ENCODE measurements around the gene IL17D. TPM values are rescaled to one million over a fixed set of nuclear protein-coding genes. Genes with fewer than 3 reads are reported as not detected.

The IL17D gene
- total RNA-seq, 1 experiment from 2014 or later = 1.3 TPM

DNA sequence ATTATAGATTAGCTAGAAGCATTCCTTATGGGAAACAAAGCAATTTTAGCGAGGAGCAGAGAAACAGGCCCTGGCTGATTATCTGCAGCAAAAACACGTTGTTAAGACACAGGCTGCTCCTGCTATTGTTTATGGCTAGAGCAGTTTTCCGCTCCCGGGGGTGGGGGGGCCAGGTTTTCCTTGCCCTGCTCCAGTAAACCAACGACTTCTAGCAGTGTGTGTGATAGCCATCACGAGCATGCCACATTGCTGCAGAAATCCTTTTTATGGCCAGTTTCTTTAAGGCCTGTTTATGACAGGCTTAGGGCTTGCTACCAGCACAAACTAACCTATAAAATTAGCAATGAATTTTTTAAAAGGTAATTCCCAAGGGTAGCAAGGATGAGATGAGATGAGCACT is 18.4 kb upstream of the IL17D start:
- Mint-ChIP-seq H3K4me3 (ENCODE audit: low read depth, unreplicated experiment) (no peak overlapping the region), H3K27ac (ENCODE audit: unreplicated experiment) (no peak overlapping the region), H3K9me3 (ENCODE audit: low read depth, unreplicated experiment) (no peaks in the 10 kb centered on the region), H3K4me1 (ENCODE audit: low read depth, unreplicated experiment) (no peaks in the 10 kb centered on the region), H3K36me3 (ENCODE audit: insufficient read depth, unreplicated experiment) (no peaks in the 10 kb centered on the region), H3K27me3 (ENCODE audit: unreplicated experiment) (no peaks in the 10 kb centered on the region)
- TF ChIP-seq, protein P1, sequence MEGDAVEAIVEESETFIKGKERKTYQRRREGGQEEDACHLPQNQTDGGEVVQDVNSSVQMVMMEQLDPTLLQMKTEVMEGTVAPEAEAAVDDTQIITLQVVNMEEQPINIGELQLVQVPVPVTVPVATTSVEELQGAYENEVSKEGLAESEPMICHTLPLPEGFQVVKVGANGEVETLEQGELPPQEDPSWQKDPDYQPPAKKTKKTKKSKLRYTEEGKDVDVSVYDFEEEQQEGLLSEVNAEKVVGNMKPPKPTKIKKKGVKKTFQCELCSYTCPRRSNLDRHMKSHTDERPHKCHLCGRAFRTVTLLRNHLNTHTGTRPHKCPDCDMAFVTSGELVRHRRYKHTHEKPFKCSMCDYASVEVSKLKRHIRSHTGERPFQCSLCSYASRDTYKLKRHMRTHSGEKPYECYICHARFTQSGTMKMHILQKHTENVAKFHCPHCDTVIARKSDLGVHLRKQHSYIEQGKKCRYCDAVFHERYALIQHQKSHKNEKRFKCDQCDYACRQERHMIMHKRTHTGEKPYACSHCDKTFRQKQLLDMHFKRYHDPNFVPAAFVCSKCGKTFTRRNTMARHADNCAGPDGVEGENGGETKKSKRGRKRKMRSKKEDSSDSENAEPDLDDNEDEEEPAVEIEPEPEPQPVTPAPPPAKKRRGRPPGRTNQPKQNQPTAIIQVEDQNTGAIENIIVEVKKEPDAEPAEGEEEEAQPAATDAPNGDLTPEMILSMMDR (IDR thresholded peaks at IDR 0.05; ENCODE audit: unreplicated experiment) = no peak
- CTCF ChIA-PET = no interaction called here
- no peak for DNase-seq
- no TSS peak for BruUV-seq (replicated peaks)
- intact Hi-C loops (cut with micrococcal nuclease; ENCODE audit: unreplicated experiment) = no loop called here

DNA sequence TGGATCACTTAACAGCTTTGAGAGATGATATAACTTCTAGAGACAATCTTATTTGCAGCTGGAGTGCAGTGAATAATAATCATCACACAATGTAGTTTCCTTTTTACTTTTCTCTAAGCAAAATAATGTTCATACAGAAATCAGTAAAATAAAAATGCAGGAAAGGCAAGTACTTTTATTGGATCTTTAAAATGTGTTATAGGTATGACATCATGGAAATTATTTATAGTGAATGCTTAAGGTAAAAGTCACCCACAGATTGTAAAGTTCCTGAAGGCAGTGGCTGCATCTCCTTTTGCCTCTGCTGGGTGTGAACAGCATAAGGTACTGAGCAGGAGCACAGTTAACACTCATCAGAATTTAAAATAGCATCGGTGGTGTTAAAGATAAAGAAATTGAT is 17.3 kb upstream of the IL17D start:
- CTCF ChIA-PET = interaction anchor here (0.6 kb wide), 2 partner anchors 18 to 57 kb away, joined by 3 read pairs; no protein-coding TSS in a partner anchor
- Mint-ChIP-seq H3K4me3 (ENCODE audit: low read depth, unreplicated experiment) (no peak overlapping the region), H3K9me3 (ENCODE audit: low read depth, unreplicated experiment) (no peaks in the 10 kb centered on the region), H3K27me3 (ENCODE audit: unreplicated experiment) (no peaks in the 10 kb centered on the region), H3K4me1 (ENCODE audit: low read depth, unreplicated experiment) (no peaks in the 10 kb centered on the region), H3K27ac (ENCODE audit: unreplicated experiment) (no peak overlapping the region), H3K36me3 (ENCODE audit: insufficient read depth, unreplicated experiment) (no peaks in the 10 kb centered on the region)
- no TSS peak for BruUV-seq (replicated peaks)
- TF ChIP-seq, protein P1 (IDR thresholded peaks at IDR 0.05; ENCODE audit: unreplicated experiment) = no peak
- intact Hi-C loops (cut with micrococcal nuclease; ENCODE audit: unreplicated experiment) = no loop called here
- no peak for DNase-seq

- CTCF ChIA-PET = interaction anchor here (0.6 kb wide), 2 partner anchors 17 to 58 kb away, joined by 3 read pairs; no protein-coding TSS in a partner anchor
- no peaks in the 10 kb centered on the region for H3K9me3 Mint-ChIP-seq (ENCODE audit: low read depth, unreplicated experiment)
- no peak overlapping the region for H3K27ac Mint-ChIP-seq (ENCODE audit: unreplicated experiment)
- BruUV-seq (replicated peaks) = no TSS peak
- no peak for DNase-seq
- H3K27me3 Mint-ChIP-seq (ENCODE audit: unreplicated experiment) = no peaks in the 10 kb centered on the region
- no peaks in the 10 kb centered on the region for H3K4me1 Mint-ChIP-seq (ENCODE audit: low read depth, unreplicated experiment)
- TF ChIP-seq, protein P1 (IDR thresholded peaks at IDR 0.05; ENCODE audit: unreplicated experiment) = no peak
- H3K4me3 Mint-ChIP-seq (ENCODE audit: low read depth, unreplicated experiment) = no peak overlapping the region
- intact Hi-C loops (cut with micrococcal nuclease; ENCODE audit: unreplicated experiment) = no loop called here
- no peaks in the 10 kb centered on the region for H3K36me3 Mint-ChIP-seq (ENCODE audit: insufficient read depth, unreplicated experiment)
Measured at GRCh38 chr13:20686863-20687579, 16.5 kb upstream of the IL17D start.

DNA sequence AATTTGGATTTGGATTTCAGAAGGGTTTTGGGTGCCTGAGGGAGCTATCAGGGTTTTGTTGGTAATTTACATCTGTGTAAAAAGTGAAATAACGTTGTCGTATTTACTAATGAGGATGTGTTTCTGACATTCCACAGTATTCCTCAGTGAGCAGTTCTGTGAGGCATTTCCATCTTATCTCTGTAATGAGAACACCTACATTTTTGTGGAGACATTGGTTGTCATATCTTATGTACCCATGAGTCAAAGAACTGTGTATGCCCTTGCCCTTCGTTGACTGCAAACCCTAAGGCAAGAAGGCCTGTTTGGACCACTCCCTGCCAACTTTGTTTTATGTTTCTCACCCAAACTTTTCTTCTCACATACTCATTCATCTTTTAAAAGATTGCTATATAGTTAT is 14.2 kb upstream of the IL17D start:
- BruUV-seq (replicated peaks) = no TSS peak

More for the DNA sequence above, 14.2 kb upstream of the IL17D start:
- DNase-seq = no peak
- TF ChIP-seq, protein P1 (IDR thresholded peaks at IDR 0.05; ENCODE audit: unreplicated experiment) = no peak
- CTCF ChIA-PET = no interaction called here
- no peaks in the 10 kb centered on the region for H3K36me3 Mint-ChIP-seq (ENCODE audit: insufficient read depth, unreplicated experiment)
- H3K27ac Mint-ChIP-seq (ENCODE audit: unreplicated experiment) = no peak overlapping the region
- H3K9me3 Mint-ChIP-seq (ENCODE audit: low read depth, unreplicated experiment) = no peaks in the 10 kb centered on the region
- intact Hi-C loops (cut with micrococcal nuclease; ENCODE audit: unreplicated experiment) = no loop called here
- no peak overlapping the region for H3K4me3 Mint-ChIP-seq (ENCODE audit: low read depth, unreplicated experiment)
- H3K27me3 Mint-ChIP-seq (ENCODE audit: unreplicated experiment) = no peaks in the 10 kb centered on the region
- H3K4me1 Mint-ChIP-seq (ENCODE audit: low read depth, unreplicated experiment) = no peaks in the 10 kb centered on the region
